ENCODE data around the gene VRK2.
"Not testable (repeated sequence)": the region's sequence is repeated elsewhere in the genome, so short reads cannot be mapped to it uniquely, and the experiment has no call there.

The VRK2 gene

GRCh38 chr2:58106896-58107295 is 60.3 kb downstream of the VRK2 start:
- in situ Hi-C loops (cut with HindIII; ENCODE audit: low sequenced_read_pairs) = no loop called here

GRCh38 chr2:58107803-58108710 is 61.5 kb downstream of the VRK2 start:
- in situ Hi-C loops (cut with HindIII; ENCODE audit: low sequenced_read_pairs) = no loop called here

GRCh38 chr2:58109481-58109880 is 62.9 kb downstream of the VRK2 start:
- in situ Hi-C loops (cut with HindIII; ENCODE audit: low sequenced_read_pairs) = no loop called here

- in situ Hi-C loops (cut with HindIII; ENCODE audit: low sequenced_read_pairs) = no loop called here
Observed at GRCh38 chr2:58110765-58111164, 64.2 kb downstream of the VRK2 start.

- in situ Hi-C loops (cut with HindIII; ENCODE audit: low sequenced_read_pairs) = not testable (repeated sequence)
Observed at GRCh38 chr2:58113563-58113962, 67.0 kb downstream of the VRK2 start.

- in situ Hi-C loops (cut with HindIII; ENCODE audit: low sequenced_read_pairs) = no loop called here
Observed at GRCh38 chr2:58120626-58121229, 74.1 kb downstream of the VRK2 start.

GRCh38 chr2:58122040-58122439 is 75.4 kb downstream of the VRK2 start:
- in situ Hi-C loops (cut with HindIII; ENCODE audit: low sequenced_read_pairs) = no loop called here

- in situ Hi-C loops (cut with HindIII; ENCODE audit: low sequenced_read_pairs) = no loop called here
Observed at GRCh38 chr2:58122540-58122939, 75.9 kb downstream of the VRK2 start.

- in situ Hi-C loops (cut with HindIII; ENCODE audit: low sequenced_read_pairs) = no loop called here
Observed at GRCh38 chr2:58127111-58127510, 80.5 kb downstream of the VRK2 start.

- in situ Hi-C loops (cut with HindIII; ENCODE audit: low sequenced_read_pairs) = no loop called here
Observed at GRCh38 chr2:58130238-58130637, 83.6 kb downstream of the VRK2 start.

- in situ Hi-C loops (cut with HindIII; ENCODE audit: low sequenced_read_pairs) = no loop called here
Observed at GRCh38 chr2:58131191-58132011, 84.8 kb downstream of the VRK2 start.

GRCh38 chr2:58133395-58133794 is 86.8 kb downstream of the VRK2 start:
- in situ Hi-C loops (cut with HindIII; ENCODE audit: low sequenced_read_pairs) = no loop called here

- in situ Hi-C loops (cut with HindIII; ENCODE audit: low sequenced_read_pairs) = no loop called here
Observed at GRCh38 chr2:58135861-58136260, 89.3 kb downstream of the VRK2 start.

GRCh38 chr2:58137221-58137620 is 90.6 kb downstream of the VRK2 start:
- in situ Hi-C loops (cut with HindIII; ENCODE audit: low sequenced_read_pairs) = no loop called here

- in situ Hi-C loops (cut with HindIII; ENCODE audit: low sequenced_read_pairs) = no loop called here
Observed at GRCh38 chr2:58137856-58138255, 91.2 kb downstream of the VRK2 start.

- in situ Hi-C loops (cut with HindIII; ENCODE audit: low sequenced_read_pairs) = no loop called here
Observed at GRCh38 chr2:58138396-58139030, 91.9 kb downstream of the VRK2 start.

- in situ Hi-C loops (cut with HindIII; ENCODE audit: low sequenced_read_pairs) = no loop called here
Observed at GRCh38 chr2:58140508-58141072, 94.0 kb downstream of the VRK2 start.

GRCh38 chr2:58145769-58146168 is 99.2 kb downstream of the VRK2 start:
- in situ Hi-C loops (cut with HindIII; ENCODE audit: low sequenced_read_pairs) = not testable (repeated sequence)

- in situ Hi-C loops (cut with HindIII; ENCODE audit: low sequenced_read_pairs) = no loop called here
Observed at GRCh38 chr2:58146707-58147106, 100.1 kb downstream of the VRK2 start.

GRCh38 chr2:58155160-58155778 is 108.7 kb downstream of the VRK2 start:
- in situ Hi-C loops (cut with HindIII; ENCODE audit: low sequenced_read_pairs) = no loop called here

Data from DLD1 (cell line).